CD4-positive, alpha-beta T cell treated with Interleukin-17A for 4 hours (primary cell): ENCODE data around the gene TUBB4B.
"Not testable (repeated sequence)": the region's sequence is repeated elsewhere in the genome, so short reads cannot be mapped to it uniquely, and the experiment has no call there.

Experiments used
- DNase-seq: peaks from one replicate; pipeline ENCODE4 v3.0.0-alpha.2; 2020; ENCODE audit warnings: mixed read lengths

TUBB4B gene

GRCh38 chr9:137237759-137238726, 3.0 kb upstream of the TUBB4B start:
- DNase-seq, result no peak

DNA sequence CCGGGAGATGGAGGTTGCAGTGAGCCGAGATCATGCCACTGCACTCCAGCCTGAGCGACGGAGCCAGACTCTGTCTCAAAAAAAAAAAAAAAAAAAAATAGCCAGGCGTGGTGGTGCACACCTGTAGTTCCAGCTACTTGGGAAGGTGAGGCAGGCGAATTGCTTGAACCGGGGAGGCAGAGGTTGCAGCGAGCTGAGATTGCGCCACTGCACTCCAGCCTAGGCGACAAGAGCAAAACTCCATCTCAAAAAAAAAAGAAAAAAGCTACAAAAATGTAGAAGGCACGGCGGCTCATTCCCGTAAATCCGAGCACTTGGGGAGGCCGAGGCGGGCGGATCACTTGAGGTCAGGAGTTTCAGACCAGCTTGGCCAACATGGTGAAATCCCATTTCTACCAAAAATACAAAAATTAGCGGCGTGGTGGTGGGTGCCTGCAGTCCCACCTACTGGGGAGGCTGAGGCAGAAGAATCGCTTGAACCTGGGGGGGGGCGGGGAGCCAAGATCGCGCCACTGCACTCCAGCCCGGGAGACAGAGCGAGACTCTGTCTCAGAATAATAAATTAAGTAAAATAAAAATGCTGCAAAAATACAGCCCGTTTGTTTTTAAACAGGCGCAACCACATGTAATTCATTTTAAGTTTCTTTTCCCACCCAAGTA, 1.4 kb upstream of the TUBB4B start:
- not testable (repeated sequence) for DNase-seq

GRCh38 chr9:137240318-137240840, 708 bp upstream of the TUBB4B start:
- peak; percentile 73 for DNase-seq

DNA sequence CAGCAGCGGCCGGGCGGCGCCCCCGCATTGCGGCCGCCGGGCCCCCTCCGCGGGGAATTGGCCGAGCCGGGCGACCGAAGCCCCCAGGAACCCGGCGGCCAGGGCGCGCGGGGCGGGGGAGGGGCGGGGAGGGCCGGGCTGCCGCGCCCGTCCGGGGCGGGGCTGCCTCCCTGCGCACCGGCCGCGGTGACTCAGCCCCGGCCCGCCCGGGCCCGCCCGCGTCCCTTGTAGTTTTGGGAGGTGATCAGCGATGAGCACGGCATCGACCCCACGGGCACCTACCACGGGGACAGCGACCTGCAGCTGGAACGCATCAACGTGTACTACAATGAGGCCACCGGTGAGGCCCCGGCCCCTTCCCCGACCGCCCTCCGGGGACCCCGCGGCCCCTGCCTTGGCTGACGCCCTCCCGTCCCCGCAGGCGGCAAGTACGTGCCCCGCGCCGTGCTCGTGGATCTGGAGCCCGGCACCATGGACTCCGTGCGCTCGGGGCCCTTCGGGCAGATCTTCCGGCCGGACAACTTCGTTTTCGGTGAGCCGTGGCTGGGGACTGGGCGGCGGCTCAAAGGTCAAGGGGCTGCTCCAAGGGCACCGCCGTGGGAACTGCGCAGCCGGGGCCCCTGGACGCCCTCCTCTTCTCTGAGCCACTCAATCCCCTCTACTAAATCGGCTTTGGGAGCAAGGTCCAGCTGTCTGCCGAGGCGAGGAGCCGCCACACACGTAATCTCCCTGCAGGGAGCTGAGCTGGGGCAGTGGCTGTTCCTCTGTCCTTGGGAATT, 592 bp downstream of the TUBB4B start:
- DNase-seq, result peak; percentile 85

DNA sequence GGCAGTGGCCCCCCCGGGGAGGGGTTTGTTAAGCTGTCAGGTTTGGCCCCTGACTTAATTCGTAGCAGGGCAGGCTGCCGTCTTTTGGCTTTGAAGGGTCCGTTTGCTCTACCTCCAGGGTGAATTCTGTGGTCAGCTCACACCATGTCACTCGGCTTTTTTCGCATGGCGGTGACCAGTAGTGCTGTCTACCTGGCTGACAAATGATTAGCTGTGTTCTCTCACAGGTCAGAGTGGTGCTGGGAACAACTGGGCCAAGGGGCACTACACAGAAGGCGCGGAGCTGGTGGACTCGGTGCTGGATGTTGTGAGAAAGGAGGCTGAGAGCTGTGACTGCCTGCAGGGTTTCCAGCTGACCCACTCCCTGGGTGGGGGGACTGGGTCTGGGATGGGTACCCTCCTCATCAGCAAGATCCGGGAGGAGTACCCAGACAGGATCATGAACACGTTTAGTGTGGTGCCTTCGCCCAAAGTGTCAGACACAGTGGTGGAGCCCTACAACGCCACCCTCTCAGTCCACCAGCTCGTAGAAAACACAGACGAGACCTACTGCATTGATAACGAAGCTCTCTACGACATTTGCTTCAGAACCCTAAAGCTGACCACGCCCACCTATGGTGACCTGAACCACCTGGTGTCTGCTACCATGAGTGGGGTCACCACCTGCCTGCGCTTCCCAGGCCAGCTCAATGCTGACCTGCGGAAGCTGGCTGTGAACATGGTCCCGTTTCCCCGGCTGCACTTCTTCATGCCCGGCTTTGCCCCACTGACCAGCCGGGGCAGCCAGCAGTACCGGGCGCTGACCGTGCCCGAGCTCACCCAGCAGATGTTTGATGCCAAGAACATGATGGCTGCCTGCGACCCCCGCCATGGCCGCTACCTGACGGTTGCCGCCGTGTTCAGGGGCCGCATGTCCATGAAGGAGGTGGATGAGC, 1.4 kb downstream of the TUBB4B start:
- no peak for DNase-seq

DNA sequence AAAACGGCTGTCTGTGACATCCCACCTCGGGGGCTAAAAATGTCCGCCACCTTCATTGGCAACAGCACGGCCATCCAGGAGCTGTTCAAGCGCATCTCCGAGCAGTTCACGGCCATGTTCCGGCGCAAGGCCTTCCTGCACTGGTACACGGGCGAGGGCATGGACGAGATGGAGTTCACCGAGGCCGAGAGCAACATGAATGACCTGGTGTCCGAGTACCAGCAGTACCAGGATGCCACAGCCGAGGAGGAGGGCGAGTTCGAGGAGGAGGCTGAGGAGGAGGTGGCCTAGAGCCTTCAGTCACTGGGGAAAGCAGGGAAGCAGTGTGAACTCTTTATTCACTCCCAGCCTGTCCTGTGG, 2.2 kb downstream of the TUBB4B start:
- not testable (repeated sequence) for DNase-seq

GRCh38 chr9:137243626-137244485, 2.8 kb downstream of the TUBB4B start:
- DNase-seq, result no peak

DNA sequence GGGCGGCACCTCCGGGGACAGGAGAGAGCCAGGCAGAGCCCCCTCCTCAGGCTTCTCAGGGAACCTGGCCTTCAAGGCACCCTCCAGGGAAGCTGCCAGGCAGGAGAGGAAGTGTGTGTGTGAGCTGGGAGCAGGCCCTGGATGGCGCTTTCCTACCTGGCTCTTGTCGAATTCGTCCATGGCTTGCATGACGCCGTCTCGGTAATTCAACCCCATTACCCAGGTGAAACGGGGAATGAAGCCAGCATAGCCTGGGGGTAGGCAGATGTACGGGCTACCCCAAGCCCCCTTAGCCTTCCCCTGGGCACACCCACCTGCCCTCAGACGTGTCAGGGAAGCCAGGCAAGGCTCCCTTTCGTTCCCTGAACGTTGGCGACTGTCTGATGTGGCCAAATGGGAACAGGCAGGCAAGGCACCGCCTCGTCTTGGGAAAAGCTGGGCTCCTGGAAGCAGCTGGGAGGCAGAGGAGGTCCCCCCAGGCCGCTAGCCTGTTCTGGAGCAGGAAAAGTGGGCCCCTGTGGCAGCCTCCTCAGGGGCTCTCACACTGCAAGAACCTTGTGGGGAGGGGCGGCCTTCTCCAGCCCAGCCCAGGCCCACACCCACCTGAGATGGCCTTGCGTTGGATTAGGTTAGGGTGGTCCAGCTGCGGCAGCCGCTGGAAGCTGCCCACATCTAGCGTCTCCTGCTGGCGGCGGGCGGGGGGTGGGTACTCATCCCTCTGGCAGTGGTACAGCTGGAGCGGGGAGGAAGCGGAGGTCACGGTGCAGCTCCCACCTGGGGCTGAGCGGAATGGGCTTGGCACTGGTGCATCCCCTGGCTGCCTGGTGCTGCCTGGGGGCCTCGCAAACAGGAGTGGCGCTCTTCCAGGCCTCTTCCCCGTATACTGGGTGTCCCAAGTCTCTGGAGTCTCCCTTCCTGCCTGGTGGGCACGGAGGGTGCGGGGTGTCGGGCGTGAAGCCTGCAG, 3.7 kb downstream of the TUBB4B start:
- DNase-seq, result no peak

DNA sequence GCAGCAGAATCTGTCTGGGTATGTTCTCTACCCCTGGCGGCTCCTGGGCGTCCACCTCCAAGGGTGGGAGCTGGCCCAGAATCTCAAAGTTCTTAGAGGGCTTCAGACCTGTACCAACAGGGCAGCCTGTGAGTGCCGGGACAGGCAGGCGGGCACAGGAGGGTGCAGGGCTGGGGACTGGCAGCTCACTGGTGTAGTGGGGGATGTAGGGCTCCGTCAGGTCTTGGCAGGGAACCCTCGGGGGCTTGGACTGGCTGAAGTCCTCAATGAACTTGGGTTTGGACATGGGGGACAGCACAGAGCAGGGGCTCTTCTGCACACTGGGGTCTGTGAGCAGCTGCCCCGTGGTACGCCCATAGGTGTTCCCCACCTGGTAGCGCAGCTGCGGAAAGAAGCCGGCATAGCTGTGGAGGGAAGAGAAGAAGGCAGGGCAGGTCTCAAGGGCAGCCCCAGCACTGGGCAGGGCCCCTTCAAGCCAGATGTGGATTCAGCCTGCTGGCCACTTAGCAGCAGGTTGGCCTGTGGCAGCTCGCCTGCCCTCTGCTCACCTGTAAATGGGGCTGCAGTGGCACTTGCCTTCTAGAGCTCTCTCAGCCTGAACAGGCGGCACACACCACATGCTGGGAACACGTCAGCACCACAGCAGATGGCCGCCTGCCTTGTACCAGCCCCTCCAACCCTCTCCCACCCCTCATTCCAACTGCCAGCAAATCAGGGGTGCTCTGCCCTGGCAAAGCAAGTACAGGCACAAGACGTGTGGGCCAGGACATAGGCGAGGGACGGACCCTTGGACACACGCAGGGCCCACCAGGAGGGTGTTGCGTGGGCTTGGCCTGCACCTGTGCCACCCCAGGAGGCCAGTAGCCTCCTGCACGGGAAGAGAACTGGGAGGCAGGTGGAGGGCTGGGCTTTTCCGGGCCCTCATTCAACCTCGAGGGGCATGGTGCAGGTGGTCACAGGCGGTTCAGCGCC, 4.6 kb downstream of the TUBB4B start:
- DNase-seq, result no peak

- DNase-seq, result no peak
Observed at GRCh38 chr9:137247135-137247915, 6.2 kb downstream of the TUBB4B start.

DNA sequence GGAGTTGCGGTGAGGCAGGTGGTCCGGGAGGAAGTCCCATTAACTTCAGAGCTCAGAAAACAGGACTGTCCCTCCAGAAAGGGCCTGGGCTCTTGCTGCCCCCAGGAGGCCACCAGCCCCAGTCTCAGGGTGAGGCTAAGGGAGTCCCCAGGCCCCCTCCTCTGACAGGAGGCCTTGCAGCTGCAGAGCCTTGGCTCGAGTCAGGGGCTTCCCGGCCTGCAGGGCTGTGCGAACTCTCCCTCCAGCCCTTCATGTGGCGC, 6.8 kb downstream of the TUBB4B start:
- no peak for DNase-seq

GRCh38 chr9:137250329-137251193, 9.5 kb downstream of the TUBB4B start:
- DNase-seq, result no peak

DNA sequence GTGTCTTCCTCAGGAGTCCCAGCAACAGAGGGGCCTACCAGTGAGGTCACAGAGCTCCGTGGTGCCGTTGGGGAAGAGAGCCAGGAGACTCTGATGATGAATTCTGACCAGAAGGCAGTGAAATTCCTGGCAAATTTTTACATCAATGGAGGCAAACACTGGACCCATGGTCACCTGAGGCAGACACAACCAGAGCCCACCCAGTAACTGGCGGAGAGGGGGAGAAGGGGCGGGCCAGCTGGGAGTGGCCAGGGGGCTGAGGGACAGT, 10.0 kb downstream of the TUBB4B start, which contains the start of gene STPG3:
STPG3 (plus strand) TSS at position 93 of the 268 bp plus-strand sequence; CDS start at position 94, 1 bp downstream.
- no peak for DNase-seq

- DNase-seq, result no peak
Observed at GRCh38 chr9:137251490-137252268, 10.6 kb downstream of the TUBB4B start.

DNA sequence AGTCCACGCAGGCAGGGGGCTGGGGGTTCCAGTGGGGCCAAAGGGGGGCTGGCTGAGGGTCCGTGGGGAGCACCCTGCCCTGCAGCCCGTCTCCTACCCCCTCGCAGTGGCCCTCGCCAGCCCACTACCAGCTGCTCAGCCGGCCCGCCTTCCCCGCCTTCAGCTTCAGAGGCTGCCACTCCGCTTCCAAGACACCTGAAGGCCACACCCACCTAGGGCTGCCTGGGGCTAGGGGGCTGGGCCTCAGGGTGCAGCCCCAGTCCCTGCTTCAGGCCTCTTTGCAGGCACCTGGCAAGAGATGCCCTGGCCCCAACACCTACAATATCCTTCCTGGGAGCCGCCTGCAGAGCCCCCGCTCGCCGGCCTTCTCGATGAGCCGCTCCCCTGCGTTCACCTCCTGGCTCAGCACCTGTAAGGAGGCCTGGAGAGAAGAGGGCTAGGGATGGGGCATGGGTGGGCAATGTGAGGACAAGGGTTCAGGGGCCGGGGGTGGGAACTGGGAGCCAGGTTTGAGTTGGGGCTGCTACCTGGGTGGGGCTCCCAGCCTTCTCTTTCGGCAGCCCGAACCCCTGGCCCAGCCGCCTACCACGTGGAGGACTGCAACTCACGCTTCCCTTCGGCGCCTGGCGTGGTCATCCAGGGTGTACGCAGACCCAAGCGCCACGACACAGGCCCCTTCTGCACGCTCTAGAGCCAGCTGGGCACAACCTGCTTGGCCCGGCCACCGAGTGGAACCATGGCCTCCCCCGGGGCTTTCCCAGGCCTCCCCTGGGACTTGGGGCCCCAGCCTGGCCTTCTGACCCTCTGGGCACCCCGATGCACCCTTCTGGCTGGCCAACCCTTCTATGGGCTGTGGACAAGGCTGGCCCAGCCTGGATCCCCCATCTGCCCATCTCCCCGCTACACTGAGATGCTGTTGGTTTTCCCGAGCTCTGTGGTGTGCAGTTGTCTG, 11.7 kb downstream of the TUBB4B start:
- DNase-seq, result no peak
